ENCODE results near the gene NHLH2. TPM values are rescaled to one million over a fixed set of nuclear protein-coding genes. Genes with fewer than 3 reads are reported as not detected.

The NHLH2 gene
- total RNA-seq, 1 experiment from 2014 or later: 1.2 TPM

GRCh38 chr1:115805597-115805996 lies 35.3 kb downstream of the NHLH2 start:
- no peak overlapping the region for H2AK5ac ChIP-seq (ENCODE audit: insufficient read length, low read length)
- no peak overlapping the region for H3K18ac ChIP-seq (ENCODE audit: insufficient read length, low read depth, low read length)
- no peak overlapping the region for H3K9ac ChIP-seq (ENCODE audit: extremely low read depth, insufficient read length, low read length)
- H4K20me1 ChIP-seq (ENCODE audit: control insufficient read depth, insufficient read depth, insufficient read length): no peaks in the 10 kb centered on the region
- H3K27ac ChIP-seq (ENCODE audit: insufficient read length, low read depth, low read length): no peak overlapping the region
- no peak overlapping the region for H4K91ac ChIP-seq (ENCODE audit: insufficient read length, low read depth, low read length)
- H3K4me2 ChIP-seq (ENCODE audit: insufficient read depth, insufficient read length, low read length): no peak overlapping the region
- H2BK12ac ChIP-seq (ENCODE audit: insufficient read length, low read depth, low read length): no peak overlapping the region
- Mint-ChIP-seq H3K4me3 (no peak overlapping the region), H3K27me3 (ENCODE audit: low read depth) (no peaks in the 10 kb centered on the region), H3K9me3 (peaks cover 5% of the 10 kb centered on the region in 2 experiments; a peak in 3 of 5 replicates), H3K27ac (no peak overlapping the region), H3K36me3 (ENCODE audit: insufficient read depth in 1 of 3, low read depth in 3 of 3) (no peaks in the 10 kb centered on the region), H3K4me1 (peaks cover 11% of the 10 kb centered on the region in 2 experiments)
- H3K23ac ChIP-seq (ENCODE audit: insufficient read length, low read depth, low read length): no peak overlapping the region
- H3K14ac ChIP-seq (ENCODE audit: insufficient read depth, low read length): no peak overlapping the region
- no peak for DNase-seq
- no peaks in the 10 kb centered on the region for H3K23me2 ChIP-seq (ENCODE audit: insufficient read length, low read depth, low read length, poor library complexity, severe bottlenecking)
- no peak overlapping the region for H2BK120ac ChIP-seq (ENCODE audit: low read depth, low read length, poor library complexity, severe bottlenecking)
- no CpG with 5 or more reads among the region's 1 CpG for WGBS (ENCODE audit: extremely low coverage, insufficient read length, low lambda C conversion rate)
- no peak overlapping the region for H2BK15ac ChIP-seq (ENCODE audit: low read depth, low read length)
- H3K4ac ChIP-seq (ENCODE audit: low read depth, low read length): no peak overlapping the region
- H2BK20ac ChIP-seq (ENCODE audit: low read depth, low read length, poor library complexity, severe bottlenecking): no peak overlapping the region
- no peak overlapping the region for H4K8ac ChIP-seq (replicated peaks; ENCODE audit: insufficient read length, low read depth, low read length)
- no peak overlapping the region for H2AFZ ChIP-seq (ENCODE audit: low read length)
- H4K5ac ChIP-seq (ENCODE audit: insufficient read length, low read depth, low read length): no peak overlapping the region
- no peaks in the 10 kb centered on the region for H3K79me1 ChIP-seq (ENCODE audit: insufficient read depth, low read depth, low read length, poor library complexity, severe bottlenecking)
- H3K27me3 ChIP-seq (ENCODE audit: insufficient read depth, low read length): no peaks in the 10 kb centered on the region
- H3K4me1 ChIP-seq (ENCODE audit: insufficient read depth, low read length): peaks cover 5% of the 10 kb centered on the region; the same call in 1 of the 2 replicates
- no peak overlapping the region for H2BK5ac ChIP-seq (ENCODE audit: insufficient read length, low read length)
- no peak overlapping the region for H3T11ph ChIP-seq (ENCODE audit: low read length)
- no peaks in the 10 kb centered on the region for H3K9me3 ChIP-seq (ENCODE audit: control insufficient read depth, low read depth, low read length)
- no peak overlapping the region for H3K56ac ChIP-seq (ENCODE audit: insufficient read length, low read depth, low read length)
- no peak for TF ChIP-seq CTCF (conservative IDR thresholded peaks at IDR 0.05)
- no peaks in the 10 kb centered on the region for H3K79me2 ChIP-seq (ENCODE audit: insufficient read depth, low read length)
